K562 (cell line): ENCODE data around the gene OTOP1. TPM values are rescaled to one million over a fixed set of nuclear protein-coding genes. Genes with fewer than 3 reads are reported as not detected.
"Not testable (repeated sequence)": the region's sequence is repeated elsewhere in the genome, so short reads cannot be mapped to it uniquely, and the experiment has no call there.

Experiments
- ATAC-seq: fragments of 200-7000 bp; cut with Tn5 transposase; 3 replicates; pipeline ENCODE4 v1.9.1; 2020; ENCODE audit warnings: moderate library complexity
- BruUV-seq: library from RNA; stranded (reverse); fragments of 400-500 nt; replicated peaks from 2 replicates; lab custom pipeline; 2021; lab: Mats Ljungman, UMichigan
- CTCF ChIA-PET: fragments of 300-600 bp; formaldehyde crosslinking; extraction: SDS; loops from one replicate; lab custom pipeline; 2021; ENCODE audit warnings: low intra/inter-chr PET ratio; lab: Yijun Ruan, JAX
- POLR2A ChIA-PET: fragments of 300-600, 350-650 bp; sonication (Branson Sonifier 250); formaldehyde crosslinking; extraction: SDS; loops from one replicate; lab custom pipeline; 2021; ENCODE audit warnings: antibody characterized with exemption, inconsistent platforms; lab: Yijun Ruan, JAX
- DNase-seq, 4 experiments: peaks; one replicate each; pipeline versions ENCODE4 v3.0.0 to v3.0.0-alpha.2; 2011 to 2018; ENCODE audit warnings: low spot score in 3 of 4, mixed read lengths in 3 of 4; ENCODE audit errors: extremely low read depth in 1 of 4
- FAIRE-seq: peaks from 2 replicates; lab custom pipeline; 2011; peaks lifted over from hg19 to GRCh38; lab: Jason Lieb, UNC
- H2AFZ ChIP-seq: 2 replicates; pipeline ENCODE4 v1.6.0; 2011; ENCODE audit warnings: low read depth, low read length, control low read depth, inconsistent platforms
- H3K27ac ChIP-seq: fragments of 200-600 bp; 3 replicates; pipeline ENCODE4 v1.8.0; 2011; ENCODE audit warnings: low read depth, mild to moderate bottlenecking, control low read depth, inconsistent platforms, low read length, moderate library complexity, mixed read lengths; ENCODE audit errors: extremely low read depth
- H3K27me3 ChIP-seq, 2 experiments: fragments of 300-600 bp in 1 of 2; 2 replicates in 1 of 2; 3 replicates in 1 of 2; pipeline versions ENCODE4 v1.6.0 to v1.8.0; 2011; ENCODE audit warnings: inconsistent platforms in 2 of 2, low read length in 2 of 2, mild to moderate bottlenecking in 1 of 2, mixed read lengths in 1 of 2, moderate library complexity in 1 of 2; ENCODE audit not compliant: control insufficient read depth in 2 of 2, insufficient read depth in 2 of 2
- H3K36me3 ChIP-seq: fragments of 300-600 bp; 3 replicates; pipeline ENCODE4 v1.8.0; 2011; ENCODE audit warnings: mild to moderate bottlenecking, low read length, inconsistent platforms; ENCODE audit not compliant: control insufficient read depth, insufficient read depth
- H3K4me1 ChIP-seq, 2 experiments: fragments of 200-600 bp in 1 of 2; replicated peaks in 1 of 2; 2 replicates in 1 of 2; 3 replicates in 1 of 2; pipeline versions ENCODE4 v1.5.1 to v1.8.0; 2011; ENCODE audit warnings: inconsistent platforms in 2 of 2, low read length in 2 of 2, mild to moderate bottlenecking in 1 of 2, mixed read lengths in 1 of 2, moderate library complexity in 1 of 2; ENCODE audit not compliant: control insufficient read depth in 2 of 2, insufficient read depth in 2 of 2
- H3K4me2 ChIP-seq: 2 replicates; pipeline ENCODE4 v1.6.1; 2011; ENCODE audit warnings: low read length, control low read depth, inconsistent platforms, mixed read lengths; ENCODE audit not compliant: insufficient read depth
- H3K4me3 ChIP-seq: fragments of 200-600 bp; sonication (generic), shearing (Covaris generic); 2 replicates; pipeline ENCODE4 v1.5.1; 2016; ENCODE audit warnings: control low read depth, inconsistent platforms
- H3K79me2 ChIP-seq: fragments of 200-600 bp; 3 replicates; pipeline ENCODE4 v1.8.0; 2011; ENCODE audit warnings: low read length, inconsistent platforms; ENCODE audit not compliant: control insufficient read depth, insufficient read depth
- H3K9ac ChIP-seq, 2 experiments: 2 replicates each; pipeline versions ENCODE4 v1.6.0 to v1.6.1; 2011; ENCODE audit warnings: low read depth in 2 of 2, low read length in 2 of 2, control low read depth in 1 of 2, inconsistent platforms in 1 of 2, mild to moderate bottlenecking in 1 of 2, mixed read lengths in 1 of 2; ENCODE audit not compliant: insufficient read depth in 1 of 2
- H3K9me1 ChIP-seq: one replicate; pipeline ENCODE4 v1.6.0; 2011; ENCODE audit warnings: inconsistent platforms, mild to moderate bottlenecking, low read length, moderate library complexity; ENCODE audit not compliant: control insufficient read depth, insufficient read depth
- H3K9me3 ChIP-seq: replicated peaks from 2 replicates; pipeline ENCODE4 v1.5.1; 2011; ENCODE audit warnings: low read depth, low read length, inconsistent platforms; ENCODE audit not compliant: control insufficient read depth, insufficient read depth
- H4K20me1 ChIP-seq: replicated peaks from 2 replicates; pipeline ENCODE4 v1.6.1; 2011; ENCODE audit warnings: low read length, inconsistent platforms, mixed read lengths; ENCODE audit not compliant: control insufficient read depth, insufficient read depth
- WGBS: fragments of 100-300 bp; shearing (Covaris generic); methylation state at CpG from one replicate; pipeline ENCODE4 v1.1.6; 2016; ENCODE audit warnings: low coverage, mixed read lengths; ENCODE audit not compliant: insufficient coverage; ENCODE audit errors: missing lambda C conversion rate; 5-methylcytosine and 5-hydroxymethylcytosine counted together
- in situ Hi-C: fragments of 300-500 bp; cut with MboI; formaldehyde crosslinking; loops from 4 replicates; pipeline ENCODE4 v1.15.0; 2018; ENCODE audit warnings: inconsistent platforms, mixed read lengths
- intact Hi-C: fragments of 100-400 bp; cut with micrococcal nuclease; formaldehyde crosslinking; loops from 2 replicates; pipeline ENCODE4 v1.14.2; 2022
- polyA plus RNA-seq, 8 experiments: library from polyadenylated mRNA; depleted of rRNA in 4 of 8; stranded (reverse) in 5 of 8; unstranded in 3 of 8; fragments of >200 nt; fragmentation: Nextera tagmentation in 2 of 8; fragmentation: Illumina TruSeq in 1 of 8; extraction: Ambion mirVana in 2 of 8; extraction: Trizol in 1 of 8; gene quantifications; 2 replicates each; pipeline versions ENCODE4 v1.2.1 to v1.2.3, GENCODE V29; 2011 to 2014; ENCODE audit warnings: inconsistent platforms in 1 of 8, missing spikeins in 1 of 8
- total RNA-seq, 7 experiments: library from RNA; depleted of rRNA in 6 of 7; stranded (reverse); fragments of >200 nt in 6 of 7; fragmentation: Illumina TruSeq in 2 of 7; extraction: Trizol in 2 of 7; gene quantifications; 2 replicates each; pipeline versions ENCODE4 v1.2.1 to v1.2.3, GENCODE V29; 2011 to 2021; ENCODE audit warnings: low replicate concordance in 1 of 7

OTOP1 gene
- total and polyA plus RNA-seq, 9 of the 15 experiments (the other 6 are each of a cell fraction or from before 2014, with no cell fraction given) = not detected

GRCh38 chr4:4162186-4162585 lies 64.5 kb downstream of the OTOP1 start:
- H3K9me1 ChIP-seq, H4K20me1 ChIP-seq, POLR2A ChIA-PET, H2AFZ ChIP-seq, FAIRE-seq, BruUV-seq, H3K27ac ChIP-seq, H3K4me3 ChIP-seq, in situ Hi-C loops, ATAC-seq, DNase-seq, H3K9ac ChIP-seq, H3K9me3 ChIP-seq, H3K79me2 ChIP-seq, CTCF ChIA-PET, intact Hi-C loops, H3K4me1 ChIP-seq, H3K36me3 ChIP-seq, H3K4me2 ChIP-seq: not testable (repeated sequence)
- WGBS = 0% methylated on average over 7 of the region's 7 CpGs
- H3K27me3 ChIP-seq = peaks cover 16 to 39% of the 10 kb centered on the region in 2 experiments; a peak in 4 of 5 replicates

- ATAC-seq, H3K4me1 ChIP-seq, DNase-seq, H3K4me3 ChIP-seq, H3K9ac ChIP-seq, intact Hi-C loops, FAIRE-seq, BruUV-seq, H3K4me2 ChIP-seq, H3K79me2 ChIP-seq, H3K36me3 ChIP-seq, H3K9me1 ChIP-seq, H2AFZ ChIP-seq, H4K20me1 ChIP-seq, in situ Hi-C loops, H3K27ac ChIP-seq, POLR2A ChIA-PET, CTCF ChIA-PET, H3K9me3 ChIP-seq: not testable (repeated sequence)
- peaks cover 15 to 37% of the 10 kb centered on the region in 2 experiments; a peak in 4 of 5 replicates for H3K27me3 ChIP-seq
- 3% methylated on average over 14 of the region's 17 CpGs for WGBS
These were observed 65.6 kb downstream of the OTOP1 start for GRCh38 chr4:4160956-4161665.
